ENCODE data around the gene MDN1. TPM values are rescaled to one million over a fixed set of nuclear protein-coding genes. Genes with fewer than 3 reads are reported as not detected.

The MDN1 gene
- total RNA-seq, 2 donors from 2014 or later, result 21.3 to 36.0 TPM

- ATAC-seq (ENCODE audit: insufficient number of reproducible peaks, low FRiP score, low read depth), result no peak
- no peak for TF ChIP-seq CTCF (IDR thresholded peaks at IDR 0.05)
- Histone ChIP-seq H3K36me3 (peaks cover 25% of the 10 kb centered on the region), H3K27ac (no peak overlapping the region), H3K4me3 (no peak overlapping the region), H3K4me1 (ENCODE audit: control insufficient read depth in 1 of 2, low read depth in 2 of 2) (no peaks in the 10 kb centered on the region), H3K9me3 (no peaks in the 10 kb centered on the region), H3K27me3 (replicated peaks; ENCODE audit: insufficient read depth) (no peaks in the 10 kb centered on the region)
- no peak for DNase-seq (ENCODE audit: low spot score)
Measured at GRCh38 chr6:89703292-89703691, 116.3 kb downstream of the MDN1 start.

GRCh38 chr6:89702349-89702748 is 117.2 kb downstream of the MDN1 start:
- Histone ChIP-seq H3K9me3 (no peaks in the 10 kb centered on the region), H3K27me3 (replicated peaks; ENCODE audit: insufficient read depth) (no peaks in the 10 kb centered on the region), H3K4me1 (ENCODE audit: control insufficient read depth in 1 of 2, low read depth in 2 of 2) (no peaks in the 10 kb centered on the region), H3K27ac (no peak overlapping the region), H3K4me3 (no peak overlapping the region), H3K36me3 (peaks cover 15% of the 10 kb centered on the region)
- ATAC-seq (ENCODE audit: insufficient number of reproducible peaks, low FRiP score, low read depth) (no peak), DNase-seq (ENCODE audit: low spot score) (no peak)
- TF ChIP-seq CTCF (IDR thresholded peaks at IDR 0.05), result no peak

- Histone ChIP-seq H3K27ac (no peak overlapping the region), H3K4me1 (ENCODE audit: control insufficient read depth in 1 of 2, low read depth in 2 of 2) (peaks cover 0 to under 1% of the 10 kb centered on the region in 2 donors), H3K27me3 (replicated peaks; ENCODE audit: insufficient read depth) (no peaks in the 10 kb centered on the region), H3K36me3 (peaks cover 45% of the 10 kb centered on the region), H3K4me3 (no peak overlapping the region), H3K9me3 (no peaks in the 10 kb centered on the region)
- no peak for DNase-seq (ENCODE audit: low spot score)
- no peak for ATAC-seq (ENCODE audit: insufficient number of reproducible peaks, low FRiP score, low read depth)
- no peak for TF ChIP-seq CTCF (IDR thresholded peaks at IDR 0.05)
Measured at GRCh38 chr6:89695667-89696066, 123.9 kb downstream of the MDN1 start.

- Histone ChIP-seq H3K36me3 (peaks cover 36% of the 10 kb centered on the region), H3K4me1 (ENCODE audit: control insufficient read depth in 1 of 2, low read depth in 2 of 2) (peaks cover 0 to 2% of the 10 kb centered on the region in 2 donors), H3K27me3 (replicated peaks; ENCODE audit: insufficient read depth) (no peaks in the 10 kb centered on the region), H3K9me3 (no peaks in the 10 kb centered on the region), H3K27ac (no peak overlapping the region), H3K4me3 (no peak overlapping the region)
- no peak for DNase-seq (ENCODE audit: low spot score)
- no peak for ATAC-seq (ENCODE audit: insufficient number of reproducible peaks, low FRiP score, low read depth)
- no peak for TF ChIP-seq CTCF (IDR thresholded peaks at IDR 0.05)
Measured at GRCh38 chr6:89694428-89694827, 125.2 kb downstream of the MDN1 start.

- peaks cover 43% of the 10 kb centered on the region for H3K36me3 ChIP-seq
Measured at GRCh38 chr6:89693207-89693606, 126.4 kb downstream of the MDN1 start.

More at GRCh38 chr6:89693207-89693606, 126.4 kb downstream of the MDN1 start:
- no peaks in the 10 kb centered on the region for H3K27me3 ChIP-seq (replicated peaks; ENCODE audit: insufficient read depth)
- no peaks in the 10 kb centered on the region for H3K9me3 ChIP-seq
- peaks cover 0 to 2% of the 10 kb centered on the region in 2 donors for H3K4me1 ChIP-seq (ENCODE audit: control insufficient read depth in 1 of 2, low read depth in 2 of 2)
- no peak overlapping the region for H3K4me3 ChIP-seq
- TF ChIP-seq CTCF (IDR thresholded peaks at IDR 0.05), result no peak
- DNase-seq (ENCODE audit: low spot score), result no peak
- H3K27ac ChIP-seq, result no peak overlapping the region
- no peak for ATAC-seq (ENCODE audit: insufficient number of reproducible peaks, low FRiP score, low read depth)
